H9 (cell line): ENCODE measurements around the gene TNKS2. TPM values are rescaled to one million over a fixed set of nuclear protein-coding genes. Genes with fewer than 3 reads are reported as not detected.

Source experiments
- DNase-seq: peaks from one replicate; pipeline ENCODE4 v3.0.0-alpha.2; 2017
- H2AFZ ChIP-seq: one replicate; pipeline ENCODE4 v1.6.1; 2013; ENCODE audit warnings: mild to moderate bottlenecking, low read length, control low read depth, moderate library complexity
- H2AK5ac ChIP-seq: 2 replicates; pipeline ENCODE4 v1.6.1; 2013; ENCODE audit warnings: low read length, control low read depth, mixed read lengths; ENCODE audit not compliant: insufficient read length
- H2BK120ac ChIP-seq: one replicate; pipeline ENCODE4 v1.6.1; 2013; ENCODE audit warnings: low read depth, mild to moderate bottlenecking, low read length, control low read depth, inconsistent platforms; ENCODE audit not compliant: poor library complexity, severe bottlenecking
- H2BK12ac ChIP-seq: 2 replicates; pipeline ENCODE4 v1.6.1; 2013; ENCODE audit warnings: low read length, control low read depth, mixed read lengths, low read depth; ENCODE audit not compliant: insufficient read length
- H2BK15ac ChIP-seq: 2 replicates; pipeline ENCODE4 v1.6.1; 2013; ENCODE audit warnings: low read depth, low read length, control low read depth
- H2BK20ac ChIP-seq: one replicate; pipeline ENCODE4 v1.6.1; 2013; ENCODE audit warnings: low read depth, mild to moderate bottlenecking, low read length, control low read depth, inconsistent platforms; ENCODE audit not compliant: poor library complexity, severe bottlenecking
- H2BK5ac ChIP-seq: 2 replicates; pipeline ENCODE4 v1.6.1; 2013; ENCODE audit warnings: low read length, control low read depth, mixed read lengths; ENCODE audit not compliant: insufficient read length
- H3K14ac ChIP-seq: 2 replicates; pipeline ENCODE4 v1.6.1; 2013; ENCODE audit warnings: low read length, control low read depth; ENCODE audit not compliant: insufficient read depth
- H3K18ac ChIP-seq: 2 replicates; pipeline ENCODE4 v1.6.1; 2013; ENCODE audit warnings: low read depth, mild to moderate bottlenecking, mixed read lengths, low read length, control low read depth; ENCODE audit not compliant: insufficient read length
- H3K23ac ChIP-seq: 2 replicates; pipeline ENCODE4 v1.6.1; 2013; ENCODE audit warnings: low read length, control low read depth, mixed read lengths, low read depth; ENCODE audit not compliant: insufficient read length
- H3K23me2 ChIP-seq: 2 replicates; pipeline ENCODE4 v1.6.1; 2013; ENCODE audit warnings: low read depth, mild to moderate bottlenecking, mixed read lengths, low read length, control low read depth; ENCODE audit not compliant: insufficient read length, poor library complexity, severe bottlenecking
- H3K27ac ChIP-seq: 2 replicates; pipeline ENCODE4 v1.5.1; 2013; ENCODE audit warnings: low read length, control low read depth, mixed read lengths, low read depth; ENCODE audit not compliant: insufficient read length
- H3K27me3 ChIP-seq: 2 replicates; pipeline ENCODE4 v1.6.1; 2013; ENCODE audit warnings: low read length, control low read depth, inconsistent platforms; ENCODE audit not compliant: insufficient read depth
- H3K4ac ChIP-seq: 2 replicates; pipeline ENCODE4 v1.6.1; 2013; ENCODE audit warnings: low read depth, mild to moderate bottlenecking, control low read depth, inconsistent platforms, low read length, moderate library complexity
- H3K4me1 ChIP-seq: 2 replicates; pipeline ENCODE4 v1.6.1; 2013; ENCODE audit warnings: low read length, control low read depth, inconsistent platforms; ENCODE audit not compliant: insufficient read depth
- H3K4me2 ChIP-seq: 2 replicates; pipeline ENCODE4 v1.6.1; 2013; ENCODE audit warnings: low read length, control low read depth, mixed read lengths; ENCODE audit not compliant: insufficient read length, insufficient read depth
- H3K56ac ChIP-seq: 2 replicates; pipeline ENCODE4 v1.6.1; 2013; ENCODE audit warnings: low read depth, mild to moderate bottlenecking, mixed read lengths, low read length, control low read depth; ENCODE audit not compliant: insufficient read length
- H3K79me1 ChIP-seq: 2 replicates; pipeline ENCODE4 v1.6.1; 2013; ENCODE audit warnings: low read depth, mild to moderate bottlenecking, moderate library complexity, low read length, control low read depth, inconsistent platforms; ENCODE audit not compliant: insufficient read depth, poor library complexity, severe bottlenecking
- H3K79me2 ChIP-seq: 2 replicates; pipeline ENCODE4 v1.6.1; 2013; ENCODE audit warnings: low read length, control low read depth, inconsistent platforms; ENCODE audit not compliant: insufficient read depth
- H3K9ac ChIP-seq: 2 replicates; pipeline ENCODE4 v1.6.1; 2013; ENCODE audit warnings: low read length, control low read depth, mixed read lengths; ENCODE audit not compliant: insufficient read length; ENCODE audit errors: extremely low read depth
- H3K9me3 ChIP-seq: one replicate; pipeline ENCODE4 v1.6.1; 2013; ENCODE audit warnings: low read depth, low read length, inconsistent platforms; ENCODE audit not compliant: control insufficient read depth
- H3T11ph ChIP-seq: one replicate; pipeline ENCODE4 v1.6.1; 2013; ENCODE audit warnings: mild to moderate bottlenecking, low read length, control low read depth, inconsistent platforms
- H4K20me1 ChIP-seq: one replicate; pipeline ENCODE4 v1.6.1; 2013; ENCODE audit not compliant: control insufficient read depth, insufficient read length, insufficient read depth
- H4K5ac ChIP-seq: 2 replicates; pipeline ENCODE4 v1.6.1; 2013; ENCODE audit warnings: low read depth, mild to moderate bottlenecking, mixed read lengths, low read length, control low read depth; ENCODE audit not compliant: insufficient read length
- H4K8ac ChIP-seq: replicated peaks from 2 replicates; pipeline ENCODE4 v1.6.1; 2013; ENCODE audit warnings: low read length, control low read depth, mixed read lengths, low read depth; ENCODE audit not compliant: insufficient read length
- H4K91ac ChIP-seq: 2 replicates; pipeline ENCODE4 v1.6.1; 2013; ENCODE audit warnings: low read depth, mild to moderate bottlenecking, moderate library complexity, mixed read lengths, low read length, control low read depth; ENCODE audit not compliant: insufficient read length
- H3K27ac Mint-ChIP-seq, 3 experiments: 2 replicates in 2 of 3; 3 replicates in 1 of 3; pipeline ENCODE4 v1.8.0; 2020 to 2021; ENCODE audit warnings: mixed read lengths in 3 of 3, mild to moderate bottlenecking in 1 of 3, moderate library complexity in 1 of 3
- H3K27me3 Mint-ChIP-seq: 2 replicates; pipeline ENCODE4 v1.8.0; 2021; ENCODE audit warnings: low read depth, mild to moderate bottlenecking, moderate library complexity, mixed read lengths
- H3K36me3 Mint-ChIP-seq, 3 experiments: 2 replicates in 2 of 3; 3 replicates in 1 of 3; pipeline ENCODE4 v1.8.0; 2020 to 2021; ENCODE audit warnings: low read depth in 3 of 3, mixed read lengths in 3 of 3; ENCODE audit not compliant: insufficient read depth in 1 of 3
- H3K4me1 Mint-ChIP-seq, 2 experiments: 2 replicates each; pipeline ENCODE4 v1.8.0; 2020; ENCODE audit warnings: mixed read lengths in 2 of 2
- H3K4me3 Mint-ChIP-seq, 2 experiments: 2 replicates in 1 of 2; 3 replicates in 1 of 2; pipeline ENCODE4 v1.8.0; 2020 to 2021; ENCODE audit warnings: mild to moderate bottlenecking in 2 of 2, mixed read lengths in 2 of 2, moderate library complexity in 1 of 2
- H3K9me3 Mint-ChIP-seq, 2 experiments: 2 replicates in 1 of 2; 3 replicates in 1 of 2; pipeline ENCODE4 v1.8.0; 2020; ENCODE audit warnings: mild to moderate bottlenecking in 2 of 2, mixed read lengths in 2 of 2, moderate library complexity in 1 of 2
- WGBS: extraction: QIAGEN DNeasy Blood & Tissue Kit; methylation state at CpG from one replicate; pipeline ENCODE4 v1.1.7; 2013; ENCODE audit warnings: missing lambda C conversion rate, low lambda C conversion rate, mixed read lengths; ENCODE audit not compliant: insufficient read length; ENCODE audit errors: extremely low coverage; 5-methylcytosine and 5-hydroxymethylcytosine counted together
- total RNA-seq: library from RNA; stranded (reverse); gene quantifications from 2 replicates; pipeline ENCODE4 v1.2.1, GENCODE V29; 2021
- TF ChIP-seq, protein P1 (sequence below): fragments of 200-600 bp; sonication (generic); conservative IDR thresholded peaks from 3 replicates; pipeline ENCODE4 v1.8.0; 2021; ENCODE audit warnings: antibody characterized with exemption, mild to moderate bottlenecking

TNKS2 gene
- total RNA-seq, 1 experiment from 2014 or later = 58.9 TPM

DNA sequence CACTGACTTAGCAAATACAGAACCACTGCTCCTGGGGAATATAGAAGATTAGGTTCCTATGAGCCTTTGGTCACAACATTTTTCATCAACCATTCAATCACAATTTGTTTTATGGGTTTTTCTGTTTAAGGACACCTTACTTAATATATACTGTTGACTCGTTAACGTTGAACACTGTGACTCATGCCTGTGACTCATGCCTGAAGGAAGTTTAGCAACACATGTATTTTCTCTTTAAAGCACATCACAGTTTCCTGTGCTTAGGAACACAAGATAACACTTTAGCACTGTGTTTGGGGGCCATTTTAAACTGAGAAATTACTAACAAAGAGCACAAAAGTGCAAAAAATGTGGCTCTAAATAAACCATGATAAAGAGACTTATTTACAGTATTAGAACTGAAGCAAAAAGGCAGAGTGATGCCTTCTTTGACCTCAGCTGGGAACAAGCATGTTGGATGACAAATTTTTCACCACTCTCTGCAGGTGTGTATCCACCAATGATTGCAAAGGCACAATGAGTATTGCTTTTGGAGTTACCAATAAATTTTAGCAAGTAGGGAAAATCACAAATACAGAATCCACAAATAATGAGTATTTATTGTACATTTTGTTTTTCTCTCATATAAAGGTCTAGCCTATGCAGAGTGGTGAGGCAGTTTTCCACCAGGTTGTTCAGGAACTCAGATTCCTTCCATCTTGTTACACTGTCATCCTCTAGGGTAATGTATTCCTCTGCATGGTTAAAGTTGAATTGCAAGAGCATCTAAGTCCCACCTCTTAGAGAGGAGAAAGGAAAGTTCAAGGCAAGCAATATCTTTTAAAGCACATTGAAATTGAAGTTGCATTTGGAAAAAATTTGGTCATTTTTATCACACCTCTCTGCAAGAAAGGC is 103.8 kb downstream of the TNKS2 start:
- H4K91ac ChIP-seq = no peak overlapping the region
- H3K27ac ChIP-seq = no peak overlapping the region
- H2BK15ac ChIP-seq = no peak overlapping the region
- WGBS = no CpG with 5 or more reads among the region's 2 CpGs
- H3K9me3 ChIP-seq = no peaks in the 10 kb centered on the region
- no peaks in the 10 kb centered on the region for H3K79me1 ChIP-seq
- H2BK12ac ChIP-seq = no peak overlapping the region
- H3T11ph ChIP-seq = no peak overlapping the region
- peaks cover 3% of the 10 kb centered on the region for H3K23me2 ChIP-seq
- peaks cover 39 to 40% of the 10 kb centered on the region in 2 experiments for H3K4me1 Mint-ChIP-seq
- no peak overlapping the region for H2BK20ac ChIP-seq
- H3K9ac ChIP-seq = no peak overlapping the region
- H3K56ac ChIP-seq = no peak overlapping the region
- no peak overlapping the region for H4K8ac ChIP-seq
- no peak overlapping the region for H3K23ac ChIP-seq
- H2BK120ac ChIP-seq = no peak overlapping the region
- no peak overlapping the region for H3K4ac ChIP-seq
- H4K5ac ChIP-seq = no peak overlapping the region
- TF ChIP-seq, protein P1, sequence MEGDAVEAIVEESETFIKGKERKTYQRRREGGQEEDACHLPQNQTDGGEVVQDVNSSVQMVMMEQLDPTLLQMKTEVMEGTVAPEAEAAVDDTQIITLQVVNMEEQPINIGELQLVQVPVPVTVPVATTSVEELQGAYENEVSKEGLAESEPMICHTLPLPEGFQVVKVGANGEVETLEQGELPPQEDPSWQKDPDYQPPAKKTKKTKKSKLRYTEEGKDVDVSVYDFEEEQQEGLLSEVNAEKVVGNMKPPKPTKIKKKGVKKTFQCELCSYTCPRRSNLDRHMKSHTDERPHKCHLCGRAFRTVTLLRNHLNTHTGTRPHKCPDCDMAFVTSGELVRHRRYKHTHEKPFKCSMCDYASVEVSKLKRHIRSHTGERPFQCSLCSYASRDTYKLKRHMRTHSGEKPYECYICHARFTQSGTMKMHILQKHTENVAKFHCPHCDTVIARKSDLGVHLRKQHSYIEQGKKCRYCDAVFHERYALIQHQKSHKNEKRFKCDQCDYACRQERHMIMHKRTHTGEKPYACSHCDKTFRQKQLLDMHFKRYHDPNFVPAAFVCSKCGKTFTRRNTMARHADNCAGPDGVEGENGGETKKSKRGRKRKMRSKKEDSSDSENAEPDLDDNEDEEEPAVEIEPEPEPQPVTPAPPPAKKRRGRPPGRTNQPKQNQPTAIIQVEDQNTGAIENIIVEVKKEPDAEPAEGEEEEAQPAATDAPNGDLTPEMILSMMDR = no peak
- H3K27ac Mint-ChIP-seq = 0 out of 7 replicates have a peak overlapping the region, but pooled peaks of 1 of the 3 experiments have one; percentile 61
- no peak overlapping the region for H3K14ac ChIP-seq
- H3K9me3 Mint-ChIP-seq = peaks cover 4 to 11% of the 10 kb centered on the region in 2 experiments; a peak in 4 of 5 replicates
- no peak overlapping the region for H2BK5ac ChIP-seq
- H2AFZ ChIP-seq = no peak overlapping the region
- no peaks in the 10 kb centered on the region for H4K20me1 ChIP-seq
- no peaks in the 10 kb centered on the region for H3K27me3 Mint-ChIP-seq
- no peaks in the 10 kb centered on the region for H3K27me3 ChIP-seq
- H3K4me3 Mint-ChIP-seq = no peak overlapping the region
- H3K79me2 ChIP-seq = no peaks in the 10 kb centered on the region
- H3K36me3 Mint-ChIP-seq = peaks cover 16 to 30% (median 24%) of the 10 kb centered on the region in 3 experiments
- no peak for DNase-seq
- no peaks in the 10 kb centered on the region for H3K4me1 ChIP-seq
- no peak overlapping the region for H3K18ac ChIP-seq
- no peak overlapping the region for H2AK5ac ChIP-seq
- no peak overlapping the region for H3K4me2 ChIP-seq
